ENCODE data around the gene FUT8.

The FUT8 gene

DNA sequence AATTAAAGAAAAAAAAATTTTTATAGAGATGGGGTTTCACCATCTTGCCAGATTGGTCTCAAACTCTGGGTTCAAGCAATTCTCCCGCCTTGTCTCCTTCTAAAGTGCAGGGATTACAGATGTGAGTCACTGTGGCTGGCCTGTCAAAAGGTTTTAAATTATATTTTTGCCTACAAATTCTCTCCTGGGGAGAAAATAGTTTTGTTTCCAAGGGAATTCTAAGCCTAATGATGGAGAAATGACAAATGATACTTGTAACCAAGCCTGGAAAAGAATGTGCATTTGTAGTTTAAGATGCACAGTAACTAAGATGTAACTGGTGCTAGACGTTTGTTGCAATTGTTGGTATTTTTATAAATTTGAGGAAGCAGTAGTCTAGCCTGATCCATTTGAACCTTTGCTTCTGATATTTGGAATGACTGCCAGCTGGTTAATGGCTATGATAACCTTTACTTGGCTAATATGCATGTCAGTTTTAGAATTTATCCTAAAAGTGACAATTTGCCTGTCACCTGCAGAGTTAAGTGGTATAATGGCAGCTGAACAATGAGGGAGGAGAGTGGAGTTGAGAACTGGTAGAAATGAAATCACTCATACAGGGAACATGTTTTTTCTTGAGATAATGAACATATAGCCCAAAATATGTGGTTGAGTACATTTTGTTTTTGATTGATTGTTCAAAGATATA, 148.0 kb downstream of the FUT8 start:
- no peak for DNase-seq

- no peak for DNase-seq
These were observed 151.8 kb downstream of the FUT8 start for GRCh38 chr14:65564370-65564769.

- DNase-seq = no peak
These were observed 153.4 kb downstream of the FUT8 start for GRCh38 chr14:65565948-65566347.

- no peak for DNase-seq
These were observed 154.4 kb downstream of the FUT8 start for GRCh38 chr14:65566820-65567522.

- DNase-seq = no peak
These were observed 162.1 kb downstream of the FUT8 start for GRCh38 chr14:65574611-65575010.

- no peak for DNase-seq
These were observed 162.9 kb downstream of the FUT8 start for GRCh38 chr14:65575389-65575788.

DNA sequence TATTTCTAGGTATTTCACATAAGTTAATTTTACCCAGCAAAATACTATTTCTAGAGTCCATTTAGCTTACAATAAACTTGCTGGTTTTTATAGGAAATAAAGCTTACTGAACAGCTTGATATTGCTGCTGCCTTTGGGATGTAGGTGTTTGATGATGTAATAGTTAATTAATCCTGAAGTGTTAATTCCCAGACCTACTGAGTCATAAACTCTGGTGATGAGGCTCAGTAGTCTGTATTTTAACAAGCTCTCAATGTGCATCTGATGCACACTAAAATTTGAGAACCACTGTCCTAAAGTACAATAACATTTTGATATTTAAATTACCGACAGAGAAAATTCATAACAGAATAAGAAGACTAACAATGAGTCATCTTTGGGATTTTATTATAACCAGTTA, 168.4 kb downstream of the FUT8 start:
- no peak for DNase-seq

- no peak for DNase-seq
These were observed 168.8 kb downstream of the FUT8 start for GRCh38 chr14:65581378-65581777.

DNA sequence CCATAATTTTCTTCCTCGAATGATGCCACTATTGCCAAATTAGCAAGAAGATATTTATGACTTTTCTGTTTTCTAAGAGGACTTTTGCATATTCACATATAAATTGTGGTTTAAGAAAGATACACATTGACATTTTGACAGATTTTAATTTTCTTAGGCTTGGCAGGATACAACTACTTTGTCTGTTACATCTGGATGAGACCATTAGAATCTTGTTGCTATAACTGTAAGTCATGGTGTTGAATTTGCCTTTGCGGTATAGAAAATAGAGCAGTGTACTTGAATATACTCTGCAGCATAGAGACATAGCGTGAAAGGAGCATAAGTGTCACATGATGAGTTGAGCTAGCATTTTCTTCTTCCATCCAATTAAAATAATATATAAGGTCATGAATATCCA, 169.3 kb downstream of the FUT8 start:
- no peak for DNase-seq

- DNase-seq = no peak
These were observed 172.7 kb downstream of the FUT8 start for GRCh38 chr14:65585216-65585615.

DNA sequence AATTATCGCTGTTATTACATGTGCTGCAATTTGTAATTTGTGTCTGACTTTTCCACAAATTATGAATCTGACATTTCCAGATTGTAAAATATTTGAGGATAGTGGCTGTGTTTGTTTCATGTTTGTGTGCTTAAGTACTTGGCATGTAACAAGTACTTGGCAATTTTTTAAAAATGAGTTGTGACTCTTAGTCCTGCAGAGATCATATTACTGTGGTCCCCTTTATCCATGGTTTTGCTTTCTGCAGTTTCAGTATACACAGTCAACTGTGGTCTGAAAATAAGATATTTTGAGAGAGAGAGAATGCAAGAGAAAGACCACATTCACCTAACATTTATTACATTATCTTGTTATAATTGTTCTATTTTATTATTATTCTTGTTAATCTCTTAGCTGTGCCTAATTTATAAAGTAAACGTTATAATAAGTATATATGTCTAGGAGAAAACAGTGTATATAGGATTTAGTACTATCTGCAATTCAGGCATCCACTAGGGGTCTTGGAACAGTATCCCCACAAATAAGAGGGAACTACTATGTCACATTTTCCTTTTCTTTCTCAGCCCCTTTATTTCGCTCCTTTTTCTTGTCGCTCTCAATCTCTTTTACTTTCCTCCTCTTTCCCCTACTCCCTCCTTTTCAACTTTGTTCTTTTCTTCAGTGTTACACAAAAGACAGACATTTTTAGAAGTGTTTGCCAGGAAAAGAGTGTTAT, 176.1 kb downstream of the FUT8 start:
- no peak for DNase-seq

DNA sequence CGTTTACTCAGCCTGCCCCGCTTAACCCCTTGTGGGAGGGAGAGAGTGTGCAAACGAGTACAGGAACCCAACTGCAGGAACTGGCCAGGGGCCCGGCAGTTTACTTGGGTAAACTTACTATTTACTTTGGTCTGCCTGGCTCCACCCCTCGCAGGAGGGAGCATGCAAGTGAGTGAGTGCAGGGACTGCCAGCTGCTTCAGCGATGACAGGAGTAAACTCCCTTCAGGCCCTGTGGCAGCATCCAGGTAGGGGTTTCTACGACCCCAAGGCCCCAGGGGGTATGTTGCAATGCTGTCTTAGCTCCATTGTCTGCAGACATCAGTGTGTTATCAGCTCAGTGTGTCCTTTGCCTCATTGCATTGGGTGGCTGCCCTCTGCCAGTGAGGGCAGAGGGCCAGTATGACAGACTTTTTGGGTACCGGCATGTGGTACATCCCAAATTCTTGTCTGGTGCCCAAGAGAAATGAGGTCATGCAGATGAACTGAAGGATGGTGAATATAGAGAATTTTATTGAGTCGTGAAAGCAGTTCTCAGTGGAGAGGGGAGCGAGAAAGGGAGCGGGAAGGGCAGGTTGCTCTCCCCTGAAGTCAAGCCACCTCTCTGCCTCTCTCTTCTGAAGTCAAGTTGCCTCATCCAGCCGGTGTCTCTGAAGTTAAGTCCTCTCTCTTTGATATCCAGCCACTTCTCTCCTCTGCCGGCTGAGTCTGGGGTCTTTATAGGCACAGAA, 181.8 kb downstream of the FUT8 start:
- no peak for DNase-seq

- no peak for DNase-seq
These were observed 182.3 kb downstream of the FUT8 start for GRCh38 chr14:65594882-65595237.

- DNase-seq = no peak
These were observed 186.8 kb downstream of the FUT8 start for GRCh38 chr14:65599375-65599774.

DNA sequence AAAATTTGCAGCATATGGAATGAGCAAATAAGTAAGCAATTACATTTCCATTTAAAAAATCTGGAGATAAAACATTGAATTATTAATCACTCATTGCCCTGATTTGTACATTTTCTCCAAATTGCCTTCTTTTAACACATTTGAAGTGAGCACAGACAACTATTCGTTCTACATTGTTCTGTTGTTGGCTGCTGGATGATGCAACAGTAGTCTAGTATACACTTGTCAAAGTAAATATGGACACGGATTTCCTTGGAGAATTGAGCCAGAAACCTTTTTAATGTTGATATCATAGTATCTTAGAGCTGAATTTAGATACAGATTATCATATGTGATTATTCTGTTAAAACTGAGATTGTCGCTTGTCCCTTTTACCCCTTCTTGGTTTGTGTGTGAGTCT, 188.2 kb downstream of the FUT8 start:
- no peak for DNase-seq

DNA sequence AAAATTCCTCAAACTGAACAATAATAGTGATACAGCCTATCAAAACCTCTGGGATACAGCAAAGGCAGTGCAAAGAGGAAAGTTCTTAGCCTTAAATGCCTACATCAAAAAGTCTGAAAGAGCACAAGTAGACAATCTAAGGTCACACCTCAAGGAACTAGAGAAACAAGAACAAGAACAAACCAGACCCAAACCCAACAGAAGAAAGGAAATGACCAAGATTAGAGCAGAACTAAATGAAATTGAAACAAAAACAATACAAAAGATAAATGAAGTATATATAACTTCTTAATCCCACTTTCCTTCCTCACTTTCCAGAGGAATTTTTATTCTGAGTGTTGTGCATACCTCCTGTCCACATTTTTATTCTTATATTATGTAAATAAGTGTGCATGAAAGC, 192.0 kb downstream of the FUT8 start:
- DNase-seq = no peak

DNA sequence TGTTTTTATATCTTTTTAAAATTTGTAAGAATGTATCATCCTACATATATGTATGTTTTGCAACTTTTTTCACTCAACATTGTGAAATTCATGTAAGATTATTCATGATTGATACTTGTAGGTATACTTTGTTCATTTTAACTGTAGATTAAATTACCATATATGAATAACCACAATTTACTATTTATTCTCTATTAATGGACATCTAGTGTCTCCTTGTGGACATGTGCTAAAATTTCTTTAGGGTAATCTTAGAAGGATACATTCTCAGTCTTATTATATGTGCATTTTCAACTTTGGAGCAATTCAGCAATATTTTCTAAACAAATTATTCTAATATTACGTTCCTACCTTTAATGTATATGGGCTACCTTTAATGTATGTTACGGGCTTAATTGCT, 192.4 kb downstream of the FUT8 start:
- DNase-seq = no peak

GRCh38 chr14:65606460-65606859, 193.9 kb downstream of the FUT8 start:
- no peak for DNase-seq

- no peak for DNase-seq
These were observed 200.7 kb downstream of the FUT8 start for GRCh38 chr14:65613131-65613650.

GRCh38 chr14:65618996-65619395, 206.5 kb downstream of the FUT8 start:
- DNase-seq = no peak

- no peak for DNase-seq
These were observed 207.7 kb downstream of the FUT8 start for GRCh38 chr14:65620195-65620594.

DNA sequence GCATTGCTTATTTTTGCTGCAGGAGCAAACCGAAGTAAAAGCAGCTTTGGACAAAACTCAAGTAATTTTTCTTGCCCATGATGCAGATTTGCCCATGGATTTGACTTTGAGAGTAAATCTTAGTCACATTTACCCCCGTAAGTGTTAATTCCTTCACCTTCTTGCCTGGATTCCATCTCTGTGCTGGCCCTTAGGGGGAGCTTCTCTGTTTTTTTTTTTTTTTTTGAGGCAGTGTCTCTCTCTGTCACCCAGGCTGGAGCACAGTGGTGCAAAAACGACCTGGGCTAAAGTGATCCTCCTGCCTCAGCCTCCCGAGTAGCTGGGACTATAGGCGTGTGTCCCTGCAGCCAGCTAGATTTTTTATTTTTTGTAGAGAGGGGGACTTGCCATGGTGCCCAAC, 210.2 kb downstream of the FUT8 start:
- DNase-seq = no peak

GRCh38 chr14:65623759-65624158, 211.2 kb downstream of the FUT8 start:
- no peak for DNase-seq
